Measurements from ENCODE around the gene HECW1. TPM values are rescaled to one million over a fixed set of nuclear protein-coding genes. Genes with fewer than 3 reads are reported as not detected.

HECW1 gene
- total and polyA plus RNA-seq, 2 of the 8 experiments (the other 6 are each of a cell fraction or from before 2014, with no cell fraction given), result 2.9 to 12.7 TPM

DNA sequence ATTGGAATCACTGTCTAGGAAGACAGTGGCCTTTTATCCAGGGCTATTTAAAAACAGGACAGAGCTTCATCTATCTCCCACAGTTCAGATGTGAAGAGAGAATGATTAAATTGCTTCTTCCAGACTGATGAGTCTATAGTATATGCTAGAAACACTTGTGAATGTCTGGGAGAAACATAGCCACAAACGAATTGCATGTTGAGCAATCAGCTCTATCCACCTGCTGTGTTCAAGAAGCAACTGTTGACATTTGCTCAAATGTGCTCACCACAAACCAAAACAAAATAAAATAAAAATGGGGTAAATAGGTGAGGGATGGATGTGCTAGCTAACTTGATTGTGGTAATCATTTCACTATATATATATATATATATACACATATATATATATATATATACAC is 195.1 kb downstream of the HECW1 start (continued):
- no peak for TF ChIP-seq CBX8 (IDR thresholded peaks at IDR 0.05; ENCODE audit: borderline replicate concordance, low read depth, low read length)
- no peak for TF ChIP-seq JUN (IDR thresholded peaks at IDR 0.05; ENCODE audit: low read depth, low read length)
- TF ChIP-seq EP300 (IDR thresholded peaks at IDR 0.05; ENCODE audit: borderline replicate concordance in 1 of 2, low read depth in 2 of 2, low read length in 2 of 2), result no peak
- no peak for TF ChIP-seq CTBP2 (IDR thresholded peaks at IDR 0.05; ENCODE audit: borderline replicate concordance, insufficient read depth, insufficient read length, low read length)
- TF ChIP-seq RXRA (IDR thresholded peaks at IDR 0.05; ENCODE audit: insufficient read depth, low read depth, low read length), result no peak
- no peak for TF ChIP-seq SIX5 (IDR thresholded peaks at IDR 0.05; ENCODE audit: low read depth, low read length)

Measured in H1 (cell line).